ENCODE data around the gene ACTL8.

- no peak for TF ChIP-seq CTCF (IDR thresholded peaks at IDR 0.05; ENCODE audit: low read length)
- no peak for TF ChIP-seq EZH2 (optimal IDR thresholded peaks at IDR 0.05; ENCODE audit: low read depth, low read length)
- no peak for TF ChIP-seq EZH2phosphoT487 (IDR thresholded peaks at IDR 0.05; ENCODE audit: low read length)
Measured at GRCh38 chr1:17743925-17744324, 11.2 kb upstream of the ACTL8 start.
